Measurements from ENCODE around the gene NACA. TPM values are rescaled to one million over a fixed set of nuclear protein-coding genes. Genes with fewer than 3 reads are reported as not detected.

NACA gene
- total RNA-seq, 2 experiments from 2014 or later = 1,441 to 1,479 TPM

- no peaks in the 10 kb centered on the region for H3K27me3 Mint-ChIP-seq
- Histone ChIP-seq H3K27ac (ENCODE audit: low read depth in 1 of 2, low read length in 2 of 2) (peak overlapping the region; percentile 86 to 91), H3K4me1 (ENCODE audit: insufficient read depth, low read length) (peaks cover 43% of the 10 kb centered on the region), H3K9me3 (ENCODE audit: control insufficient read depth in 1 of 2, insufficient read depth in 1 of 2, low read length in 2 of 2) (no peaks in the 10 kb centered on the region), H3K4me3 (ENCODE audit: low read length) (peak overlapping the region; percentile 97), H3K36me3 (ENCODE audit: insufficient read depth, low read length) (peaks cover 31% of the 10 kb centered on the region), H3K27me3 (ENCODE audit: control insufficient read depth in 1 of 2, insufficient read depth in 2 of 2, low read length in 2 of 2) (no peaks in the 10 kb centered on the region)
- peaks cover 73% of the 10 kb centered on the region for H3K36me3 Mint-ChIP-seq (ENCODE audit: low read depth)
- POLR2A ChIA-PET = interaction anchor here (0.6 to 4.5 kb wide), 34 partner anchors 9 to 752 kb away, joined by 3 to 122 read pairs (median 4); partner anchors contain the start of genes ATP5F1B, BAZ2A, GLS2 and LRP1
- peak overlapping the region; percentile 98 for H3K4me3 Mint-ChIP-seq
- ATAC-seq (ENCODE audit: poor library complexity) (no peak), DNase-seq (no peak)
- intact Hi-C loops (cut with DNase I, micrococcal nuclease) = loop anchor here (1.0 to 10.0 kb wide), 7 partner anchors 23 to 901 kb away; partner anchors contain the start of genes PRIM1 (in 2 of the 2), DNAJC14 (in 1 of the 2) and PTGES3 (in 1 of the 2)
- CTCF ChIA-PET = interaction anchor here (0.8 to 2.1 kb wide), 6 partner anchors 23 to 97 kb away, joined by 3 to 9 read pairs (median 4); no protein-coding TSS in a partner anchor
- H3K4me1 Mint-ChIP-seq (ENCODE audit: low read depth) = peaks cover 54% of the 10 kb centered on the region
- H3K9me3 Mint-ChIP-seq = no peaks in the 10 kb centered on the region
- H3K27ac Mint-ChIP-seq = peak overlapping the region; percentile 92
- TF ChIP-seq, protein P1, sequence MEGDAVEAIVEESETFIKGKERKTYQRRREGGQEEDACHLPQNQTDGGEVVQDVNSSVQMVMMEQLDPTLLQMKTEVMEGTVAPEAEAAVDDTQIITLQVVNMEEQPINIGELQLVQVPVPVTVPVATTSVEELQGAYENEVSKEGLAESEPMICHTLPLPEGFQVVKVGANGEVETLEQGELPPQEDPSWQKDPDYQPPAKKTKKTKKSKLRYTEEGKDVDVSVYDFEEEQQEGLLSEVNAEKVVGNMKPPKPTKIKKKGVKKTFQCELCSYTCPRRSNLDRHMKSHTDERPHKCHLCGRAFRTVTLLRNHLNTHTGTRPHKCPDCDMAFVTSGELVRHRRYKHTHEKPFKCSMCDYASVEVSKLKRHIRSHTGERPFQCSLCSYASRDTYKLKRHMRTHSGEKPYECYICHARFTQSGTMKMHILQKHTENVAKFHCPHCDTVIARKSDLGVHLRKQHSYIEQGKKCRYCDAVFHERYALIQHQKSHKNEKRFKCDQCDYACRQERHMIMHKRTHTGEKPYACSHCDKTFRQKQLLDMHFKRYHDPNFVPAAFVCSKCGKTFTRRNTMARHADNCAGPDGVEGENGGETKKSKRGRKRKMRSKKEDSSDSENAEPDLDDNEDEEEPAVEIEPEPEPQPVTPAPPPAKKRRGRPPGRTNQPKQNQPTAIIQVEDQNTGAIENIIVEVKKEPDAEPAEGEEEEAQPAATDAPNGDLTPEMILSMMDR (IDR thresholded peaks at IDR 0.05) = no peak
Measured at GRCh38 chr12:56725723-56726102, 614 bp upstream of the NACA start.

- intact Hi-C loops (cut with DNase I, micrococcal nuclease) = loop anchor here (1.0 to 10.0 kb wide), 4 partner anchors 34 to 900 kb away; partner anchors contain the start of gene DNAJC14 (in 1 of the 2)
- Histone ChIP-seq H3K4me1 (ENCODE audit: insufficient read depth, low read length) (peaks cover 54% of the 10 kb centered on the region), H3K36me3 (ENCODE audit: insufficient read depth, low read length) (peaks cover 35% of the 10 kb centered on the region), H3K9me3 (ENCODE audit: control insufficient read depth in 1 of 2, insufficient read depth in 1 of 2, low read length in 2 of 2) (no peaks in the 10 kb centered on the region), H3K27ac (ENCODE audit: low read depth in 1 of 2, low read length in 2 of 2) (peak overlapping the region; percentile 86 to 91), H3K27me3 (ENCODE audit: control insufficient read depth in 1 of 2, insufficient read depth in 2 of 2, low read length in 2 of 2) (no peaks in the 10 kb centered on the region), H3K4me3 (ENCODE audit: low read length) (peak overlapping the region; percentile 97)
- Mint-ChIP-seq H3K36me3 (ENCODE audit: low read depth) (peaks cover 78% of the 10 kb centered on the region), H3K9me3 (no peaks in the 10 kb centered on the region), H3K27me3 (no peaks in the 10 kb centered on the region), H3K27ac (peak overlapping the region; percentile 92), H3K4me1 (ENCODE audit: low read depth) (peaks cover 65% of the 10 kb centered on the region), H3K4me3 (peak overlapping the region; percentile 98)
- peak in 2 of 14 experiments; percentile 3 to 6 for DNase-seq
- ChIA-PET CTCF (interaction anchor here (0.5 to 2.1 kb wide), 3 partner anchors 88 to 151 kb away, joined by 3 to 9 read pairs (median 4); no protein-coding TSS in a partner anchor), POLR2A (interaction anchor here (1.2 to 4.5 kb wide), 13 partner anchors 8 to 503 kb away, joined by 4 to 122 read pairs (median 17); partner anchors contain the start of genes ATP5F1B, BAZ2A, PTGES3 and RNF41)
- no peak for ATAC-seq (ENCODE audit: poor library complexity)
- TF ChIP-seq, protein P1 (IDR thresholded peaks at IDR 0.05) = no peak
Measured at GRCh38 chr12:56724701-56724971, 463 bp downstream of the NACA start.

DNA sequence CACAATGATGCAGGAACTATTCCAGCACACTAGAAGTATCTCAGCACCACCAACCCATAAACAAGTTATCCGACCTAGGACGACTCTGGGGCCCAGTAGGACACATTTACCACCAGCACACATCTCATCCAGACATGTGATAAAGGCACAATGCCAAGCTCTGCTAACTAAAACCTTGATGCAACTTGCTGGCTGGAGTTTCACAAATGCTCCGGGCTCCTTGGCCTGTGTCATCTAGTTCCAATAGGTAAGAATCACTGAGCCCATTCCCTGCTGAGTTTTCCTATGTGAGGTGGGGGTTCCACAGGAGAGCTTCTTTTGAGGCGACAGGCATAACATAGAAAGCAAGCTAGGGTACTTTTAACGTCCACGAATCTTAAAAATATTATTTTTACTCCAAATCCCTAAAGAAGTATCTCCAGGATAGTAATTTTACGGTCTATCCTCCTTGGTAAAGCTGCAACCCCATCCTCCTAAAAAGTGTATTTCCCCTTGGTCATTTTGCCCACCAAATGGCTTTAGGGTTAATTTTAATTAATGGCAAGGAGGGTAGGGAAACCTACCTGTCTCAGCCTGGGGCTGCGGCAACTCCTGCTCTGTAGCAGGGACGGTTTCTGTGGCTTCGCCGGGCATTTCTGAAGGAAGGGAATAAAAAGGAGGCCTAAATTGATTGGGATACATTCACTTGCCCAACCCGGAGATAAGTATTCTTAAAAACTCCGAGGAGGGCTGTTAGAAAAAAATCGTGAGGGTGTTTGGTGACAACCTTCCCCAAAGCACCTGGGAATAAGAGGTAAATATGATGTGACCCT, 1.0 kb downstream of the NACA start:
- DNase-seq = peak in 4 of 14 experiments; percentile 9 to 39 (median 26)
- no peaks in the 10 kb centered on the region for H3K27me3 ChIP-seq (ENCODE audit: control insufficient read depth in 1 of 2, insufficient read depth in 2 of 2, low read length in 2 of 2)
- intact Hi-C loops (cut with DNase I, micrococcal nuclease) = loop anchor here (1.0 to 10.0 kb wide), 4 partner anchors 34 to 899 kb away; partner anchors contain the start of gene DNAJC14 (in 1 of the 2)
- no peak for ATAC-seq (ENCODE audit: poor library complexity)
- no peaks in the 10 kb centered on the region for H3K9me3 Mint-ChIP-seq
- CTCF ChIA-PET = interaction anchor here (0.8 to 1.0 kb wide), 2 partner anchors 18 to 88 kb away, joined by 3 to 4 read pairs; no protein-coding TSS in a partner anchor
- POLR2A ChIA-PET = interaction anchor here (0.8 to 2.1 kb wide), 3 partner anchors 35 to 95 kb away, joined by 3 to 17 read pairs (median 12); partner anchors contain the start of genes BAZ2A and PTGES3
- peaks cover 71% of the 10 kb centered on the region for H3K4me1 Mint-ChIP-seq (ENCODE audit: low read depth)
- peak overlapping the region; percentile 98 for H3K4me3 Mint-ChIP-seq
- H3K27ac Mint-ChIP-seq = peak overlapping the region; percentile 92
- peaks cover 59% of the 10 kb centered on the region for H3K4me1 ChIP-seq (ENCODE audit: insufficient read depth, low read length)
- TF ChIP-seq, protein P1 (IDR thresholded peaks at IDR 0.05) = no peak
- peaks cover 40% of the 10 kb centered on the region for H3K36me3 ChIP-seq (ENCODE audit: insufficient read depth, low read length)
- H3K4me3 ChIP-seq (ENCODE audit: low read length) = peak overlapping the region; percentile 97
- no peaks in the 10 kb centered on the region for H3K9me3 ChIP-seq (ENCODE audit: control insufficient read depth in 1 of 2, insufficient read depth in 1 of 2, low read length in 2 of 2)
- H3K27me3 Mint-ChIP-seq = no peaks in the 10 kb centered on the region
- H3K36me3 Mint-ChIP-seq (ENCODE audit: low read depth) = peaks cover 81% of the 10 kb centered on the region
- peak overlapping the region; percentile 86 to 91 for H3K27ac ChIP-seq (ENCODE audit: low read depth in 1 of 2, low read length in 2 of 2)

Measured in CD4-positive, alpha-beta T cell (primary cell).